Panc1 (cell line): Measurements from ENCODE around the gene PREP. TPM values are rescaled to one million over a fixed set of nuclear protein-coding genes. Genes with fewer than 3 reads are reported as not detected.

Experiments used
- ATAC-seq: fragments of 200-7000 bp; cut with Tn5 transposase; 2 replicates; pipeline ENCODE4 v1.9.1; 2020; ENCODE audit warnings: mild to moderate bottlenecking, moderate library complexity
- BruUV-seq: library from RNA; stranded (reverse); fragments of 400-500 nt; replicated peaks from 2 replicates; lab custom pipeline; 2021; lab: Mats Ljungman, UMichigan
- CTCF ChIA-PET: fragments of 300-600 bp; sonication (Branson Sonifier 250); formaldehyde crosslinking; loops from one replicate; lab custom pipeline; 2022; ENCODE audit warnings: antibody characterized with exemption; lab: Charles Lee
- POLR2A ChIA-PET: fragments of 300-600 bp; sonication (Branson Sonifier 250); formaldehyde crosslinking; loops from one replicate; lab custom pipeline; 2022; ENCODE audit warnings: antibody characterized with exemption; lab: Charles Lee
- DNase-seq: peaks from one replicate; pipeline ENCODE4 v3.0.0-alpha.2; 2010; ENCODE audit warnings: low read depth, low spot score
- H3K27ac ChIP-seq: 2 replicates; pipeline ENCODE4 v1.5.1; 2011; ENCODE audit warnings: mild to moderate bottlenecking, low read length, inconsistent platforms
- H3K27me3 ChIP-seq: fragments of 200-500 bp; sonication (Bioruptor generic); 2 replicates; pipeline ENCODE4 v1.6.0; 2014; ENCODE audit warnings: low read length, inconsistent platforms; ENCODE audit not compliant: control insufficient read depth, insufficient read depth
- H3K36me3 ChIP-seq: fragments of 200-500 bp; sonication (Bioruptor generic); 2 replicates; pipeline ENCODE4 v1.5.1; 2014; ENCODE audit warnings: inconsistent platforms, mild to moderate bottlenecking, low read length, moderate library complexity; ENCODE audit not compliant: control insufficient read depth, insufficient read depth
- H3K4me1 ChIP-seq: 2 replicates; pipeline ENCODE4 v1.5.1; 2011; ENCODE audit warnings: inconsistent platforms, mild to moderate bottlenecking, low read length, moderate library complexity; ENCODE audit not compliant: control insufficient read depth, insufficient read depth
- H3K4me3 ChIP-seq, 2 experiments: 2 replicates each; pipeline ENCODE4 v1.5.1; 2011 to 2012; ENCODE audit warnings: low read depth in 2 of 2, low read length in 2 of 2, mild to moderate bottlenecking in 2 of 2, inconsistent platforms in 1 of 2, moderate library complexity in 1 of 2
- H3K9me3 ChIP-seq: fragments of 200-500 bp; sonication (Bioruptor generic); 2 replicates; pipeline ENCODE4 v1.5.1; 2014; ENCODE audit warnings: low read depth, mild to moderate bottlenecking, inconsistent platforms, low read length, moderate library complexity; ENCODE audit not compliant: control insufficient read depth, insufficient read depth
- CTCF ChIP-seq: fragments of 450-650 bp; IDR thresholded peaks from 2 replicates; pipeline ENCODE4 v1.5.1; 2017; ENCODE audit warnings: mild to moderate bottlenecking
- POLR2AphosphoS5 ChIP-seq: IDR thresholded peaks from 2 replicates; pipeline ENCODE4 v1.6.1; 2012; ENCODE audit warnings: mild to moderate bottlenecking, low read depth, low read length, moderate library complexity
- REST ChIP-seq, 2 experiments: IDR thresholded peaks; 2 replicates each; pipeline ENCODE4 v1.6.1; 2011 to 2012; ENCODE audit warnings: low read depth in 2 of 2, control low read depth in 1 of 2, low read length in 1 of 2, mild to moderate bottlenecking in 1 of 2, moderate library complexity in 1 of 2; ENCODE audit not compliant: insufficient read depth in 1 of 2
- SIN3A ChIP-seq: IDR thresholded peaks from 2 replicates; pipeline ENCODE4 v1.6.1; 2012; ENCODE audit warnings: low read depth, mild to moderate bottlenecking, low read length, moderate library complexity, borderline replicate concordance; ENCODE audit not compliant: insufficient read depth
- TCF7L2 ChIP-seq: IDR thresholded peaks from 2 replicates; pipeline ENCODE4 v1.6.1; 2011; ENCODE audit warnings: mild to moderate bottlenecking, low read depth, low read length, inconsistent platforms
- in situ Hi-C: cut with HindIII; loops from 2 replicates; pipeline ENCODE4 v1.10.0; 2016; ENCODE audit warnings: low sequenced_read_pairs, low pct_unique_long_range_greater_than_20kb
- intact Hi-C: fragments of 100-400 bp; cut with micrococcal nuclease; formaldehyde crosslinking; loops from one replicate; pipeline ENCODE4 v1.10.0; 2022; ENCODE audit not compliant: unreplicated experiment
- total RNA-seq: library from RNA; stranded (reverse); gene quantifications from one replicate; pipeline ENCODE4 v1.2.1, GENCODE V29; 2021; ENCODE audit not compliant: unreplicated experiment

The PREP gene
- total RNA-seq, 1 experiment from 2014 or later = 50.4 TPM

- CTCF ChIA-PET = no interaction called here
- no peak for ATAC-seq
- no peak overlapping the region for H3K27ac ChIP-seq
- in situ Hi-C loops (no loop called here), intact Hi-C loops (no loop called here)
- no peak overlapping the region for H3K4me3 ChIP-seq
- no peaks in the 10 kb centered on the region for H3K27me3 ChIP-seq
- H3K4me1 ChIP-seq = no peaks in the 10 kb centered on the region
- POLR2A ChIA-PET = interaction anchor here (0.7 kb wide), 1 partner anchor 251 kb away, joined by 4 read pairs; no protein-coding TSS in a partner anchor
- no peaks in the 10 kb centered on the region for H3K36me3 ChIP-seq
- H3K9me3 ChIP-seq = no peaks in the 10 kb centered on the region
- BruUV-seq = no TSS peak
- no peak for DNase-seq
- TF ChIP-seq REST (IDR thresholded peaks at IDR 0.05; ENCODE audit: insufficient read depth in 1 of 2, low read depth in 2 of 2, low read length in 1 of 2) (no peak), TCF7L2 (no peak), POLR2AphosphoS5 (no peak), CTCF (no peak), SIN3A (no peak)
Observed at GRCh38 chr6:105294129-105294528, 108.8 kb downstream of the PREP start.

- no peaks in the 10 kb centered on the region for H3K9me3 ChIP-seq
- no peak overlapping the region for H3K4me3 ChIP-seq
- no peak for TF ChIP-seq TCF7L2
- no peak for TF ChIP-seq CTCF
- TF ChIP-seq POLR2AphosphoS5 = no peak
- TF ChIP-seq REST (IDR thresholded peaks at IDR 0.05; ENCODE audit: insufficient read depth in 1 of 2, low read depth in 2 of 2, low read length in 1 of 2) = no peak
- no peak for TF ChIP-seq SIN3A
- ATAC-seq = no peak
- no peaks in the 10 kb centered on the region; the same call in 1 of the 2 replicates for H3K36me3 ChIP-seq
- H3K4me1 ChIP-seq = no peaks in the 10 kb centered on the region
- POLR2A ChIA-PET = interaction anchor here (0.6 kb wide), 1 partner anchor 740 kb away, joined by 3 read pairs; no protein-coding TSS in a partner anchor
- no peak overlapping the region for H3K27ac ChIP-seq
- H3K27me3 ChIP-seq = no peaks in the 10 kb centered on the region
- CTCF ChIA-PET = no interaction called here
- BruUV-seq = no TSS peak
- intact Hi-C loops (no loop called here), in situ Hi-C loops (no loop called here)
- no peak for DNase-seq
Observed at GRCh38 chr6:105292689-105293339, 110.1 kb downstream of the PREP start.
